IMR-90 (cell line): Measurements from ENCODE around the gene JMJD6. TPM values are rescaled to one million over a fixed set of nuclear protein-coding genes. Genes with fewer than 3 reads are reported as not detected.

Experiments used
- ATAC-seq: fragments of 200-7000 bp; cut with Tn5 transposase; 2 replicates; pipeline ENCODE4 v1.9.1; 2020; ENCODE audit warnings: low read depth, mild to moderate bottlenecking, moderate library complexity
- BruUV-seq: library from RNA; stranded (reverse); fragments of 400-500 nt; replicated peaks from 2 replicates; lab custom pipeline; 2021; lab: Mats Ljungman, UMichigan
- CTCF ChIA-PET: fragments of 300-600 bp; formaldehyde crosslinking; extraction: SDS; loops from one replicate; lab custom pipeline; 2021; ENCODE audit warnings: antibody characterized with exemption; lab: Yijun Ruan, JAX
- POLR2A ChIA-PET: fragments of 300-600 bp; sonication (Branson Sonifier 250); formaldehyde crosslinking; loops from one replicate; lab custom pipeline; 2022; ENCODE audit warnings: antibody characterized with exemption; ENCODE audit not compliant: unreplicated experiment; lab: Charles Lee
- DNase-seq: peaks from one replicate; pipeline ENCODE4 v3.0.0; 2013
- H2AFZ ChIP-seq: replicated peaks from 2 replicates; pipeline ENCODE3; 2013; ENCODE audit warnings: low read length, mild to moderate bottlenecking; ENCODE audit not compliant: poor library complexity
- H2AK5ac ChIP-seq: 2 replicates; pipeline ENCODE4 v1.6.1; 2013; ENCODE audit warnings: low read depth, low read length, inconsistent platforms
- H2AK9ac ChIP-seq: replicated peaks from 2 replicates; pipeline ENCODE3; 2013; ENCODE audit warnings: mild to moderate bottlenecking, low read depth, low read length, moderate library complexity; ENCODE audit not compliant: poor library complexity
- H2BK120ac ChIP-seq: 2 replicates; pipeline ENCODE4 v1.6.1; 2013; ENCODE audit warnings: low read depth, low read length, inconsistent platforms
- H2BK15ac ChIP-seq: 3 replicates; pipeline ENCODE4 v1.6.1; 2013; ENCODE audit warnings: low read depth, low read length, inconsistent platforms
- H2BK20ac ChIP-seq: 2 replicates; pipeline ENCODE4 v1.6.1; 2013; ENCODE audit warnings: low read depth, mild to moderate bottlenecking, inconsistent platforms, low read length, moderate library complexity
- H2BK5ac ChIP-seq: 2 replicates; pipeline ENCODE4 v1.6.1; 2013; ENCODE audit warnings: mild to moderate bottlenecking, low read depth, low read length, inconsistent platforms; ENCODE audit not compliant: poor library complexity, severe bottlenecking
- H3K14ac ChIP-seq: replicated peaks from 2 replicates; pipeline ENCODE4 v1.6.1; 2013; ENCODE audit warnings: low read depth, low read length, inconsistent platforms
- H3K18ac ChIP-seq: 2 replicates; pipeline ENCODE4 v1.6.1; 2013; ENCODE audit warnings: low read depth, low read length, control low read depth
- H3K23ac ChIP-seq: 2 replicates; pipeline ENCODE4 v1.6.1; 2013; ENCODE audit warnings: low read depth, low read length, inconsistent platforms
- H3K27ac ChIP-seq: 2 replicates; pipeline ENCODE4 v1.5.1; 2013; ENCODE audit warnings: mild to moderate bottlenecking, control low read depth, low read length; ENCODE audit not compliant: insufficient read depth
- H3K27me3 ChIP-seq: 2 replicates; pipeline ENCODE4 v1.6.1; 2013; ENCODE audit warnings: low read length; ENCODE audit not compliant: control insufficient read depth, insufficient read depth
- H3K36me3 ChIP-seq: 2 replicates; pipeline ENCODE4 v1.6.1; 2013; ENCODE audit warnings: low read length, mixed read lengths; ENCODE audit not compliant: control insufficient read depth, insufficient read depth
- H3K4ac ChIP-seq: 2 replicates; pipeline ENCODE4 v1.6.1; 2013; ENCODE audit warnings: low read depth, low read length, inconsistent platforms
- H3K4me1 ChIP-seq: 2 replicates; pipeline ENCODE4 v1.6.1; 2013; ENCODE audit warnings: low read length, mixed read lengths; ENCODE audit not compliant: control insufficient read depth, insufficient read depth
- H3K4me2 ChIP-seq: 2 replicates; pipeline ENCODE4 v1.6.1; 2013; ENCODE audit warnings: low read depth, mild to moderate bottlenecking, control low read depth, low read length, moderate library complexity
- H3K4me3 ChIP-seq: 2 replicates; pipeline ENCODE4 v1.5.1; 2013; ENCODE audit warnings: low read depth, mild to moderate bottlenecking, control low read depth, low read length, moderate library complexity; ENCODE audit not compliant: insufficient read depth
- H3K56ac ChIP-seq: 2 replicates; pipeline ENCODE4 v1.6.1; 2013; ENCODE audit warnings: low read length, inconsistent platforms; ENCODE audit not compliant: insufficient read depth; ENCODE audit errors: extremely low read depth
- H3K79me1 ChIP-seq, 2 experiments: 2 replicates each; pipeline ENCODE4 v1.6.1; 2013; ENCODE audit warnings: low read length in 2 of 2, inconsistent platforms in 1 of 2, low read depth in 1 of 2
- H3K9ac ChIP-seq: 2 replicates; pipeline ENCODE4 v1.6.1; 2013; ENCODE audit warnings: low read depth, low read length, control low read depth
- H3K9me1 ChIP-seq: 2 replicates; pipeline ENCODE4 v1.6.1; 2013; ENCODE audit warnings: low read length, inconsistent platforms; ENCODE audit not compliant: insufficient read depth
- H3K9me3 ChIP-seq: 2 replicates; pipeline ENCODE4 v1.6.1; 2013; ENCODE audit warnings: low read length; ENCODE audit not compliant: control insufficient read depth, insufficient read depth
- H4K20me1 ChIP-seq: 2 replicates; pipeline ENCODE4 v1.6.1; 2013; ENCODE audit warnings: low read length, inconsistent platforms; ENCODE audit not compliant: insufficient read depth
- H4K5ac ChIP-seq: 2 replicates; pipeline ENCODE4 v1.6.1; 2013; ENCODE audit warnings: mild to moderate bottlenecking, low read depth, low read length, control low read depth
- H4K8ac ChIP-seq, 2 experiments: 2 replicates each; pipeline ENCODE4 v1.6.1; 2013; ENCODE audit warnings: low read depth in 2 of 2, low read length in 2 of 2, control low read depth in 1 of 2, inconsistent platforms in 1 of 2
- H4K91ac ChIP-seq: 2 replicates; pipeline ENCODE4 v1.6.1; 2013; ENCODE audit warnings: low read depth, low read length, inconsistent platforms; ENCODE audit not compliant: insufficient read depth
- BHLHE40 ChIP-seq: fragments of 150-350 bp; IDR thresholded peaks from 2 replicates; pipeline ENCODE4 v1.6.1; 2016; ENCODE audit warnings: mild to moderate bottlenecking, low read depth, low read length
- CEBPB ChIP-seq: IDR thresholded peaks from 2 replicates; pipeline ENCODE4 v1.6.1; 2012; ENCODE audit warnings: low read depth, low read length, improper control_type of control experiment
- CHD1 ChIP-seq: IDR thresholded peaks from 2 replicates; pipeline ENCODE4 v1.6.1; 2012; ENCODE audit warnings: low read depth, low read length, improper control_type of control experiment
- FOS ChIP-seq: fragments of 150-350 bp; IDR thresholded peaks from 2 replicates; pipeline ENCODE4 v1.6.1; 2016; ENCODE audit warnings: low read depth, low read length
- MAZ ChIP-seq: IDR thresholded peaks from 2 replicates; pipeline ENCODE4 v1.6.1; 2012; ENCODE audit warnings: low read depth, mild to moderate bottlenecking, low read length, improper control_type of control experiment, moderate library complexity, borderline replicate concordance
- MXI1 ChIP-seq: IDR thresholded peaks from 2 replicates; pipeline ENCODE4 v1.6.1; 2012; ENCODE audit warnings: low read depth, mild to moderate bottlenecking, low read length, moderate library complexity, borderline replicate concordance
- NFE2L2 ChIP-seq: fragments of 150-350 bp; IDR thresholded peaks from 2 replicates; pipeline ENCODE4 v1.6.1; 2016; ENCODE audit warnings: low read depth, mild to moderate bottlenecking, low read length
- RFX5 ChIP-seq: IDR thresholded peaks from 2 replicates; pipeline ENCODE4 v1.8.0; 2012; ENCODE audit warnings: low read depth, mild to moderate bottlenecking, low read length, moderate library complexity
- SMC3 ChIP-seq: fragments of 150-350 bp; IDR thresholded peaks from 2 replicates; pipeline ENCODE4 v1.6.1; 2016; ENCODE audit warnings: low read depth, mild to moderate bottlenecking, antibody characterized with exemption, low read length, moderate library complexity
- USF2 ChIP-seq: fragments of 150-350 bp; IDR thresholded peaks from 2 replicates; pipeline ENCODE4 v1.6.1; 2017; ENCODE audit warnings: mild to moderate bottlenecking, antibody characterized with exemption, low read length, low read depth
- WGBS, 2 experiments: methylation state at CpG; one replicate each; pipeline versions ENCODE4 v1.1.5 to v1.1.7; 2013; ENCODE audit warnings: missing lambda C conversion rate in 2 of 2; ENCODE audit not compliant: insufficient read length in 1 of 2; ENCODE audit errors: extremely low coverage in 2 of 2; 5-methylcytosine and 5-hydroxymethylcytosine counted together
- dilution Hi-C: fragments of 300-500 bp; cut with HindIII; formaldehyde crosslinking; loops from one replicate; pipeline ENCODE4 v1.14.3; 2018; ENCODE audit warnings: low sequenced_read_pairs; ENCODE audit not compliant: unreplicated experiment
- in situ Hi-C: fragments of 300-500 bp; cut with MboI; formaldehyde crosslinking; loops from 3 replicates; pipeline ENCODE4 v1.14.3; 2019; ENCODE audit warnings: low sequenced_read_pairs, inconsistent platforms, mixed read lengths
- intact Hi-C: fragments of 100-400 bp; cut with micrococcal nuclease; formaldehyde crosslinking; loops from 2 replicates; pipeline ENCODE4 v1.10.0; 2022
- polyA plus RNA-seq, 3 experiments: library from polyadenylated mRNA; depleted of rRNA; stranded (reverse); fragments of >200 nt; gene quantifications; 2 replicates each; pipeline ENCODE4 v1.2.3, GENCODE V29; 2012; ENCODE audit warnings: low replicate concordance in 1 of 3
- total RNA-seq: library from RNA; depleted of rRNA; stranded (reverse); fragments of >200 nt; gene quantifications from 2 replicates; pipeline ENCODE4 v1.2.3, GENCODE V29; 2012
- TF ChIP-seq, protein P1 (sequence below): conservative IDR thresholded peaks from 2 replicates; pipeline ENCODE4 v1.5.1; 2012; ENCODE audit warnings: mild to moderate bottlenecking, low read depth, low read length, improper control_type of control experiment
- TF ChIP-seq, protein P2 (sequence below): fragments of 150-350 bp; IDR thresholded peaks from 2 replicates; pipeline ENCODE4 v1.6.1; 2016; ENCODE audit warnings: low read depth, mild to moderate bottlenecking, low read length, moderate library complexity, borderline replicate concordance

Gene JMJD6
- total and polyA plus RNA-seq, 2 of the 4 experiments (the other 2 are of a cell fraction), result 24.4 to 33.7 TPM

GRCh38 chr17:76671123-76671911 is 55.1 kb downstream of the JMJD6 start:
- Histone ChIP-seq H3K4me1 (peaks cover 19% of the 10 kb centered on the region), H3K27ac (peak overlapping the region; percentile 81)
- intact Hi-C loops, result loop anchor here (5.0 kb wide), 1 partner anchor 114 kb away; no protein-coding TSS in a partner anchor
- TF ChIP-seq, protein P1, sequence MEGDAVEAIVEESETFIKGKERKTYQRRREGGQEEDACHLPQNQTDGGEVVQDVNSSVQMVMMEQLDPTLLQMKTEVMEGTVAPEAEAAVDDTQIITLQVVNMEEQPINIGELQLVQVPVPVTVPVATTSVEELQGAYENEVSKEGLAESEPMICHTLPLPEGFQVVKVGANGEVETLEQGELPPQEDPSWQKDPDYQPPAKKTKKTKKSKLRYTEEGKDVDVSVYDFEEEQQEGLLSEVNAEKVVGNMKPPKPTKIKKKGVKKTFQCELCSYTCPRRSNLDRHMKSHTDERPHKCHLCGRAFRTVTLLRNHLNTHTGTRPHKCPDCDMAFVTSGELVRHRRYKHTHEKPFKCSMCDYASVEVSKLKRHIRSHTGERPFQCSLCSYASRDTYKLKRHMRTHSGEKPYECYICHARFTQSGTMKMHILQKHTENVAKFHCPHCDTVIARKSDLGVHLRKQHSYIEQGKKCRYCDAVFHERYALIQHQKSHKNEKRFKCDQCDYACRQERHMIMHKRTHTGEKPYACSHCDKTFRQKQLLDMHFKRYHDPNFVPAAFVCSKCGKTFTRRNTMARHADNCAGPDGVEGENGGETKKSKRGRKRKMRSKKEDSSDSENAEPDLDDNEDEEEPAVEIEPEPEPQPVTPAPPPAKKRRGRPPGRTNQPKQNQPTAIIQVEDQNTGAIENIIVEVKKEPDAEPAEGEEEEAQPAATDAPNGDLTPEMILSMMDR, result no peak
- TF ChIP-seq CEBPB (no peak), BHLHE40 (no peak), MXI1 (0 out of 2 replicates have a peak, but pooled peaks have one; percentile 14), SMC3 (no peak), NFE2L2 (no peak), CHD1 (no peak), USF2 (no peak), RFX5 (no peak), MAZ (peak; percentile 66; the same call in 1 of the 2 replicates), FOS (peak; percentile 92)
- TF ChIP-seq, protein P2, sequence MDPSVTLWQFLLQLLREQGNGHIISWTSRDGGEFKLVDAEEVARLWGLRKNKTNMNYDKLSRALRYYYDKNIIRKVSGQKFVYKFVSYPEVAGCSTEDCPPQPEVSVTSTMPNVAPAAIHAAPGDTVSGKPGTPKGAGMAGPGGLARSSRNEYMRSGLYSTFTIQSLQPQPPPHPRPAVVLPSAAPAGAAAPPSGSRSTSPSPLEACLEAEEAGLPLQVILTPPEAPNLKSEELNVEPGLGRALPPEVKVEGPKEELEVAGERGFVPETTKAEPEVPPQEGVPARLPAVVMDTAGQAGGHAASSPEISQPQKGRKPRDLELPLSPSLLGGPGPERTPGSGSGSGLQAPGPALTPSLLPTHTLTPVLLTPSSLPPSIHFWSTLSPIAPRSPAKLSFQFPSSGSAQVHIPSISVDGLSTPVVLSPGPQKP, result no peak

More at GRCh38 chr17:76671123-76671911, 55.1 kb downstream of the JMJD6 start:
- in situ Hi-C loops, result no loop called here
- Histone ChIP-seq H3K9ac (peak overlapping the region; percentile 66), H3K9me1 (peaks cover 18% of the 10 kb centered on the region), H2BK20ac (peak overlapping the region; percentile 58), H3K4me3 (peak overlapping the region; percentile 19), H3K79me1 (peaks cover 0 to 31% of the 10 kb centered on the region in 2 experiments; a peak in 2 of 4 replicates), H3K18ac (peak overlapping the region; percentile 55), H2AK5ac (peak overlapping the region; percentile 95), H4K91ac (peak overlapping the region; percentile 89), H3K23ac (peak overlapping the region; percentile 86), H3K27me3 (no peaks in the 10 kb centered on the region), H3K14ac (peak overlapping the region; percentile 94), H3K9me3 (no peaks in the 10 kb centered on the region), H3K56ac (0 out of 2 replicates have a peak overlapping the region, but pooled peaks have one; percentile 58), H3K4ac (peak overlapping the region; percentile 95), H2AK9ac (peak overlapping the region; percentile 66), H3K4me2 (peak overlapping the region; percentile 74), H2AFZ (peak overlapping the region; percentile 99), H4K8ac (peak overlapping the region; percentile 97 to 98), H4K20me1 (no peaks in the 10 kb centered on the region), H4K5ac (peak overlapping the region; percentile 94), H2BK120ac (peak overlapping the region; percentile 69), H2BK15ac (peak overlapping the region; percentile 71; the same call in 2 of the 3 replicates), H2BK5ac (peak overlapping the region; percentile 84), H3K36me3 (peaks cover 8% of the 10 kb centered on the region)
- CTCF ChIA-PET, result interaction anchor here (1.2 to 1.7 kb wide), 3 partner anchors 11 to 148 kb away, joined by 3 to 6 read pairs (median 3); no protein-coding TSS in a partner anchor
- ATAC-seq (peak; percentile 97), DNase-seq (peak; percentile 100)
- POLR2A ChIA-PET, result interaction anchor here (0.6 kb wide), 2 partner anchors 8 to 13 kb away, joined by 6 to 7 read pairs; no protein-coding TSS in a partner anchor
- no TSS peak for BruUV-seq
- dilution Hi-C loops, result no loop called here
- 21% methylated on average over 24 of the region's 32 CpGs; no CpG with 5 or more reads in 1 of the 2 experiments for WGBS, 2 experiments
